Measurements from ENCODE around the gene KERA.

GRCh38 chr12:91099341-91099740, 41.5 kb upstream of the KERA start:
- no peak for TF ChIP-seq POLR2A (IDR thresholded peaks at IDR 0.05)
- TF ChIP-seq, protein P1, sequence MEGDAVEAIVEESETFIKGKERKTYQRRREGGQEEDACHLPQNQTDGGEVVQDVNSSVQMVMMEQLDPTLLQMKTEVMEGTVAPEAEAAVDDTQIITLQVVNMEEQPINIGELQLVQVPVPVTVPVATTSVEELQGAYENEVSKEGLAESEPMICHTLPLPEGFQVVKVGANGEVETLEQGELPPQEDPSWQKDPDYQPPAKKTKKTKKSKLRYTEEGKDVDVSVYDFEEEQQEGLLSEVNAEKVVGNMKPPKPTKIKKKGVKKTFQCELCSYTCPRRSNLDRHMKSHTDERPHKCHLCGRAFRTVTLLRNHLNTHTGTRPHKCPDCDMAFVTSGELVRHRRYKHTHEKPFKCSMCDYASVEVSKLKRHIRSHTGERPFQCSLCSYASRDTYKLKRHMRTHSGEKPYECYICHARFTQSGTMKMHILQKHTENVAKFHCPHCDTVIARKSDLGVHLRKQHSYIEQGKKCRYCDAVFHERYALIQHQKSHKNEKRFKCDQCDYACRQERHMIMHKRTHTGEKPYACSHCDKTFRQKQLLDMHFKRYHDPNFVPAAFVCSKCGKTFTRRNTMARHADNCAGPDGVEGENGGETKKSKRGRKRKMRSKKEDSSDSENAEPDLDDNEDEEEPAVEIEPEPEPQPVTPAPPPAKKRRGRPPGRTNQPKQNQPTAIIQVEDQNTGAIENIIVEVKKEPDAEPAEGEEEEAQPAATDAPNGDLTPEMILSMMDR (IDR thresholded peaks at IDR 0.05): no peak

Data from right lobe of liver (tissue), 4 donors.